Measurements from ENCODE around the gene MINDY2. TPM values are rescaled to one million over a fixed set of nuclear protein-coding genes. Genes with fewer than 3 reads are reported as not detected.
"Not testable (repeated sequence)": the region's sequence is repeated elsewhere in the genome, so short reads cannot be mapped to it uniquely, and the experiment has no call there.

The MINDY2 gene
- total and polyA plus RNA-seq, 2 donors: 5.1 to 8.9 TPM

GRCh38 chr15:58833681-58834426 lies 62.8 kb downstream of the MINDY2 start:
- not testable (repeated sequence) for H3K27ac ChIP-seq (ENCODE audit: low read depth in 1 of 2, low read length in 1 of 2); H3K27me3 ChIP-seq (ENCODE audit: control insufficient read depth in 2 of 2, insufficient read depth in 1 of 2, low read length in 1 of 2); H3K4me3 ChIP-seq (ENCODE audit: low read length in 2 of 2); H3K9me3 ChIP-seq (ENCODE audit: control insufficient read depth in 2 of 2, insufficient read depth in 1 of 2, low read length in 1 of 2); H3K4me1 ChIP-seq (ENCODE audit: control insufficient read depth in 2 of 2, insufficient read depth in 2 of 2, low read length in 2 of 2); DNase-seq (ENCODE audit: low read depth in 6 of 9, low spot score in 9 of 9)
- H3K36me3 ChIP-seq (ENCODE audit: control insufficient read depth in 2 of 2, insufficient read depth in 2 of 2, low read length in 1 of 2): peaks cover 9 to 22% of the 10 kb centered on the region in 2 donors
- 56% methylated on average over 9 of the region's 9 CpGs for WGBS

- peaks cover 3 to 7% of the 10 kb centered on the region in 2 donors for H3K36me3 ChIP-seq (ENCODE audit: control insufficient read depth in 2 of 2, insufficient read depth in 2 of 2, low read length in 1 of 2)
- peak in 2 of 9 donors; percentile 12 to 22 for DNase-seq (ENCODE audit: low read depth in 6 of 9, low spot score in 9 of 9)
- 97% methylated on average over 1 of the region's 1 CpG for whole genome bisulfite sequencing
- H3K27me3 ChIP-seq (ENCODE audit: control insufficient read depth in 2 of 2, insufficient read depth in 1 of 2, low read length in 1 of 2): no peaks in the 10 kb centered on the region
- H3K4me1 ChIP-seq (ENCODE audit: control insufficient read depth in 2 of 2, insufficient read depth in 2 of 2, low read length in 2 of 2): no peaks in the 10 kb centered on the region
- no peaks in the 10 kb centered on the region for H3K9me3 ChIP-seq (ENCODE audit: control insufficient read depth in 2 of 2, insufficient read depth in 1 of 2, low read length in 1 of 2)
- no peak overlapping the region for H3K27ac ChIP-seq (ENCODE audit: low read depth in 1 of 2, low read length in 1 of 2)
- no peak overlapping the region for H3K4me3 ChIP-seq (ENCODE audit: low read length in 2 of 2)
Observed at GRCh38 chr15:58839485-58839884, 68.4 kb downstream of the MINDY2 start.

- Histone ChIP-seq H3K9me3 (ENCODE audit: control insufficient read depth in 2 of 2, insufficient read depth in 1 of 2, low read length in 1 of 2) (no peaks in the 10 kb centered on the region), H3K36me3 (ENCODE audit: control insufficient read depth in 2 of 2, insufficient read depth in 2 of 2, low read length in 1 of 2) (peaks cover 4 to 5% of the 10 kb centered on the region in 2 donors), H3K27ac (ENCODE audit: low read depth in 1 of 2, low read length in 1 of 2) (no peak overlapping the region), H3K4me3 (ENCODE audit: low read length in 2 of 2) (no peak overlapping the region), H3K4me1 (ENCODE audit: control insufficient read depth in 2 of 2, insufficient read depth in 2 of 2, low read length in 2 of 2) (no peaks in the 10 kb centered on the region), H3K27me3 (ENCODE audit: control insufficient read depth in 2 of 2, insufficient read depth in 1 of 2, low read length in 1 of 2) (no peaks in the 10 kb centered on the region)
- no peak for DNase-seq (ENCODE audit: low read depth in 6 of 9, low spot score in 9 of 9)
- WGBS: 96% methylated on average over 8 of the region's 8 CpGs
Observed at GRCh38 chr15:58840048-58840447, 68.9 kb downstream of the MINDY2 start.

- no peak for DNase-seq (ENCODE audit: low read depth in 6 of 9, low spot score in 9 of 9)
- peaks cover 8 to 9% of the 10 kb centered on the region in 2 donors for H3K36me3 ChIP-seq (ENCODE audit: control insufficient read depth in 2 of 2, insufficient read depth in 2 of 2, low read length in 1 of 2)
Observed at GRCh38 chr15:58842713-58843396, 71.8 kb downstream of the MINDY2 start.

GRCh38 chr15:58851205-58851604 lies 80.1 kb downstream of the MINDY2 start:
- not testable (repeated sequence) for H3K4me1 ChIP-seq (ENCODE audit: control insufficient read depth in 2 of 2, insufficient read depth in 2 of 2, low read length in 2 of 2); H3K27me3 ChIP-seq (ENCODE audit: control insufficient read depth in 2 of 2, insufficient read depth in 1 of 2, low read length in 1 of 2); H3K4me3 ChIP-seq (ENCODE audit: low read length in 2 of 2); DNase-seq (ENCODE audit: low read depth in 6 of 9, low spot score in 9 of 9); H3K27ac ChIP-seq (ENCODE audit: low read depth in 1 of 2, low read length in 1 of 2); H3K9me3 ChIP-seq (ENCODE audit: control insufficient read depth in 2 of 2, insufficient read depth in 1 of 2, low read length in 1 of 2)
- peaks cover 10 to 12% of the 10 kb centered on the region in 2 donors for H3K36me3 ChIP-seq (ENCODE audit: control insufficient read depth in 2 of 2, insufficient read depth in 2 of 2, low read length in 1 of 2)
- 100% methylated on average over 3 of the region's 3 CpGs for WGBS

More at GRCh38 chr15:58842713-58843396, 71.8 kb downstream of the MINDY2 start:
- H3K9me3 ChIP-seq (ENCODE audit: control insufficient read depth in 2 of 2, insufficient read depth in 1 of 2, low read length in 1 of 2): no peaks in the 10 kb centered on the region
- H3K4me3 ChIP-seq (ENCODE audit: low read length in 2 of 2): no peak overlapping the region
- WGBS: 97% methylated on average over 4 of the region's 4 CpGs
- no peak overlapping the region for H3K27ac ChIP-seq (ENCODE audit: low read depth in 1 of 2, low read length in 1 of 2)
- H3K27me3 ChIP-seq (ENCODE audit: control insufficient read depth in 2 of 2, insufficient read depth in 1 of 2, low read length in 1 of 2): no peaks in the 10 kb centered on the region
- no peaks in the 10 kb centered on the region for H3K4me1 ChIP-seq (ENCODE audit: control insufficient read depth in 2 of 2, insufficient read depth in 2 of 2, low read length in 2 of 2)

GRCh38 chr15:58852347-58852746 lies 81.2 kb downstream of the MINDY2 start:
- no peak overlapping the region for H3K27ac ChIP-seq (ENCODE audit: low read depth in 1 of 2, low read length in 1 of 2)
- H3K27me3 ChIP-seq (ENCODE audit: control insufficient read depth in 2 of 2, insufficient read depth in 1 of 2, low read length in 1 of 2): no peaks in the 10 kb centered on the region
- no peaks in the 10 kb centered on the region for H3K4me1 ChIP-seq (ENCODE audit: control insufficient read depth in 2 of 2, insufficient read depth in 2 of 2, low read length in 2 of 2)
- peaks cover 10 to 12% of the 10 kb centered on the region in 2 donors for H3K36me3 ChIP-seq (ENCODE audit: control insufficient read depth in 2 of 2, insufficient read depth in 2 of 2, low read length in 1 of 2)
- no peaks in the 10 kb centered on the region for H3K9me3 ChIP-seq (ENCODE audit: control insufficient read depth in 2 of 2, insufficient read depth in 1 of 2, low read length in 1 of 2)
- no peak overlapping the region for H3K4me3 ChIP-seq (ENCODE audit: low read length in 2 of 2)
- WGBS: 98% methylated on average over 5 of the region's 5 CpGs
- no peak for DNase-seq (ENCODE audit: low read depth in 6 of 9, low spot score in 9 of 9)

- Histone ChIP-seq H3K27me3 (ENCODE audit: control insufficient read depth in 2 of 2, insufficient read depth in 1 of 2, low read length in 1 of 2) (no peaks in the 10 kb centered on the region), H3K4me3 (ENCODE audit: low read length in 2 of 2) (no peak overlapping the region), H3K27ac (ENCODE audit: low read depth in 1 of 2, low read length in 1 of 2) (no peak overlapping the region), H3K4me1 (ENCODE audit: control insufficient read depth in 2 of 2, insufficient read depth in 2 of 2, low read length in 2 of 2) (no peaks in the 10 kb centered on the region), H3K36me3 (ENCODE audit: control insufficient read depth in 2 of 2, insufficient read depth in 2 of 2, low read length in 1 of 2) (peaks cover 6 to 9% of the 10 kb centered on the region in 2 donors), H3K9me3 (ENCODE audit: control insufficient read depth in 2 of 2, insufficient read depth in 1 of 2, low read length in 1 of 2) (no peaks in the 10 kb centered on the region)
- 92% methylated on average over 4 of the region's 4 CpGs for WGBS
- no peak for DNase-seq (ENCODE audit: low read depth in 6 of 9, low spot score in 9 of 9)
Observed at GRCh38 chr15:58854593-58854992, 83.5 kb downstream of the MINDY2 start.

GRCh38 chr15:58856086-58856485 lies 85.0 kb downstream of the MINDY2 start:
- Histone ChIP-seq H3K36me3 (ENCODE audit: control insufficient read depth in 2 of 2, insufficient read depth in 2 of 2, low read length in 1 of 2) (peaks cover 0 to 9% of the 10 kb centered on the region in 2 donors), H3K4me3 (ENCODE audit: low read length in 2 of 2) (no peak overlapping the region), H3K4me1 (ENCODE audit: control insufficient read depth in 2 of 2, insufficient read depth in 2 of 2, low read length in 2 of 2) (no peaks in the 10 kb centered on the region), H3K27ac (ENCODE audit: low read depth in 1 of 2, low read length in 1 of 2) (no peak overlapping the region), H3K27me3 (ENCODE audit: control insufficient read depth in 2 of 2, insufficient read depth in 1 of 2, low read length in 1 of 2) (no peaks in the 10 kb centered on the region), H3K9me3 (ENCODE audit: control insufficient read depth in 2 of 2, insufficient read depth in 1 of 2, low read length in 1 of 2) (no peaks in the 10 kb centered on the region)
- DNase-seq (ENCODE audit: low read depth in 6 of 9, low spot score in 9 of 9): no peak

GRCh38 chr15:58856621-58857020 lies 85.5 kb downstream of the MINDY2 start:
- not testable (repeated sequence) for H3K27me3 ChIP-seq (ENCODE audit: control insufficient read depth in 2 of 2, insufficient read depth in 1 of 2, low read length in 1 of 2); DNase-seq (ENCODE audit: low read depth in 6 of 9, low spot score in 9 of 9); H3K27ac ChIP-seq (ENCODE audit: low read depth in 1 of 2, low read length in 1 of 2); H3K9me3 ChIP-seq (ENCODE audit: control insufficient read depth in 2 of 2, insufficient read depth in 1 of 2, low read length in 1 of 2); H3K4me3 ChIP-seq (ENCODE audit: low read length in 2 of 2); H3K36me3 ChIP-seq (ENCODE audit: control insufficient read depth in 2 of 2, insufficient read depth in 2 of 2, low read length in 1 of 2); H3K4me1 ChIP-seq (ENCODE audit: control insufficient read depth in 2 of 2, insufficient read depth in 2 of 2, low read length in 2 of 2)
- WGBS: 100% methylated on average over 1 of the region's 1 CpG
